Measurements from ENCODE around the gene OR51B4.
"Not testable (repeated sequence)": the region's sequence is repeated elsewhere in the genome, so short reads cannot be mapped to it uniquely, and the experiment has no call there.

The OR51B4 gene

GRCh38 chr11:5272395-5273017 lies 29.2 kb downstream of the OR51B4 start:
- no peak for DNase-seq

GRCh38 chr11:5269715-5270147 lies 32.0 kb downstream of the OR51B4 start, which contains the start of gene HBE1:
HBE1 (minus strand) TSS chr11:5269945; CDS start chr11:5269890, 55 bp downstream.
- no peak for DNase-seq

GRCh38 chr11:5267033-5267563 lies 34.6 kb downstream of the OR51B4 start:
- DNase-seq: no peak

GRCh38 chr11:5266609-5267008 lies 35.1 kb downstream of the OR51B4 start:
- DNase-seq: no peak

- DNase-seq: no peak
Observed at GRCh38 chr11:5265832-5266231, 35.9 kb downstream of the OR51B4 start.

GRCh38 chr11:5258543-5259262 lies 43.0 kb downstream of the OR51B4 start:
- no peak for DNase-seq

- DNase-seq: no peak
Observed at GRCh38 chr11:5257296-5257695, 44.5 kb downstream of the OR51B4 start.

GRCh38 chr11:5254646-5255413 lies 46.9 kb downstream of the OR51B4 start, which contains the start of gene HBG2:
HBG2 (minus strand) TSS chr11:5254781; CDS start chr11:5254728, 53 bp downstream.
- DNase-seq: not testable (repeated sequence)

- DNase-seq: not testable (repeated sequence)
Observed at GRCh38 chr11:5254023-5254422, 47.7 kb downstream of the OR51B4 start.

- not testable (repeated sequence) for DNase-seq
Observed at GRCh38 chr11:5253440-5253839, 48.3 kb downstream of the OR51B4 start.

- no peak for DNase-seq
Observed at GRCh38 chr11:5252919-5253265, 48.9 kb downstream of the OR51B4 start.

- no peak for DNase-seq
Observed at GRCh38 chr11:5252192-5252918, 49.4 kb downstream of the OR51B4 start.

GRCh38 chr11:5251746-5252145 lies 50.0 kb downstream of the OR51B4 start:
- DNase-seq: no peak
